ENCODE results near the gene LGI2.

DNA sequence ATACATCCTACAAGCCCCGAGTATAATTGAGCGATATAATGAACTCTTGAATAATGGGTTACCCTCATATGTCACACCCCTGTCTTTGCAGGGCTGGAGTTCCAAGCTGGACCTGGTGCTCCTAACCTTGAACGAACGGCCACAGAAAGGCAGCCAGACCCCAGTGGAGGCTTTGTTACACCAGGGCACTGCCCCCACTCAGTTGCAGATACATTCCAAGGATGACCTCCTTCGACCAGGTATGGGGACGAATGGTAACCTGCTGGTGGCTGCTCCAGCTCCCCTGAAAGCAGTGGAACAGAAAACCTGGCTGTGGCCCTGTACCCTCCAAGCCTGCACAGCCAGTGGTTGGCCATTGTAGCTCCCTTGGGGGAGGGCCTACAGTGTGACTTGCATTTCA, 61.3 kb downstream of the LGI2 start:
- TF ChIP-seq SP1 (CRISPR knock-in tag; conservative IDR thresholded peaks at IDR 0.05) (no peak), TCF7 (CRISPR knock-in tag; IDR thresholded peaks at IDR 0.05; ENCODE audit: low read depth) (no peak), CBFB (CRISPR knock-in tag; IDR thresholded peaks at IDR 0.05; ENCODE audit: low read depth) (no peak), NR2C2 (CRISPR knock-in tag; IDR thresholded peaks at IDR 0.05) (no peak), ZNF416 (CRISPR knock-in tag; IDR thresholded peaks at IDR 0.05) (no peak)
- TF ChIP-seq, protein P1, sequence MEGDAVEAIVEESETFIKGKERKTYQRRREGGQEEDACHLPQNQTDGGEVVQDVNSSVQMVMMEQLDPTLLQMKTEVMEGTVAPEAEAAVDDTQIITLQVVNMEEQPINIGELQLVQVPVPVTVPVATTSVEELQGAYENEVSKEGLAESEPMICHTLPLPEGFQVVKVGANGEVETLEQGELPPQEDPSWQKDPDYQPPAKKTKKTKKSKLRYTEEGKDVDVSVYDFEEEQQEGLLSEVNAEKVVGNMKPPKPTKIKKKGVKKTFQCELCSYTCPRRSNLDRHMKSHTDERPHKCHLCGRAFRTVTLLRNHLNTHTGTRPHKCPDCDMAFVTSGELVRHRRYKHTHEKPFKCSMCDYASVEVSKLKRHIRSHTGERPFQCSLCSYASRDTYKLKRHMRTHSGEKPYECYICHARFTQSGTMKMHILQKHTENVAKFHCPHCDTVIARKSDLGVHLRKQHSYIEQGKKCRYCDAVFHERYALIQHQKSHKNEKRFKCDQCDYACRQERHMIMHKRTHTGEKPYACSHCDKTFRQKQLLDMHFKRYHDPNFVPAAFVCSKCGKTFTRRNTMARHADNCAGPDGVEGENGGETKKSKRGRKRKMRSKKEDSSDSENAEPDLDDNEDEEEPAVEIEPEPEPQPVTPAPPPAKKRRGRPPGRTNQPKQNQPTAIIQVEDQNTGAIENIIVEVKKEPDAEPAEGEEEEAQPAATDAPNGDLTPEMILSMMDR (IDR thresholded peaks at IDR 0.05), result no peak
